K562 (cell line): ENCODE measurements around the gene LIF. TPM values are rescaled to one million over a fixed set of nuclear protein-coding genes. Genes with fewer than 3 reads are reported as not detected.

Experiments used
- ATAC-seq: fragments of 200-7000 bp; cut with Tn5 transposase; 3 replicates; pipeline ENCODE4 v1.9.1; 2020; ENCODE audit warnings: moderate library complexity
- BruUV-seq: library from RNA; stranded (reverse); fragments of 400-500 nt; replicated peaks from 2 replicates; lab custom pipeline; 2021; lab: Mats Ljungman, UMichigan
- CTCF ChIA-PET: fragments of 300-600 bp; formaldehyde crosslinking; extraction: SDS; loops from one replicate; lab custom pipeline; 2021; ENCODE audit warnings: low intra/inter-chr PET ratio; lab: Yijun Ruan, JAX
- POLR2A ChIA-PET: fragments of 300-600, 350-650 bp; sonication (Branson Sonifier 250); formaldehyde crosslinking; extraction: SDS; loops from one replicate; lab custom pipeline; 2021; ENCODE audit warnings: antibody characterized with exemption, inconsistent platforms; lab: Yijun Ruan, JAX
- DNase-seq, 4 experiments: peaks; one replicate each; pipeline versions ENCODE4 v3.0.0 to v3.0.0-alpha.2; 2011 to 2018; ENCODE audit warnings: low spot score in 3 of 4, mixed read lengths in 3 of 4; ENCODE audit errors: extremely low read depth in 1 of 4
- FAIRE-seq: peaks from 2 replicates; lab custom pipeline; 2011; peaks lifted over from hg19 to GRCh38; lab: Jason Lieb, UNC
- H2AFZ ChIP-seq: 2 replicates; pipeline ENCODE4 v1.6.0; 2011; ENCODE audit warnings: low read depth, low read length, control low read depth, inconsistent platforms
- H3K27ac ChIP-seq: fragments of 200-600 bp; 3 replicates; pipeline ENCODE4 v1.8.0; 2011; ENCODE audit warnings: low read depth, mild to moderate bottlenecking, control low read depth, inconsistent platforms, low read length, moderate library complexity, mixed read lengths; ENCODE audit errors: extremely low read depth
- H3K27me3 ChIP-seq, 2 experiments: fragments of 300-600 bp in 1 of 2; 2 replicates in 1 of 2; 3 replicates in 1 of 2; pipeline versions ENCODE4 v1.6.0 to v1.8.0; 2011; ENCODE audit warnings: inconsistent platforms in 2 of 2, low read length in 2 of 2, mild to moderate bottlenecking in 1 of 2, mixed read lengths in 1 of 2, moderate library complexity in 1 of 2; ENCODE audit not compliant: control insufficient read depth in 2 of 2, insufficient read depth in 2 of 2
- H3K36me3 ChIP-seq: fragments of 300-600 bp; 3 replicates; pipeline ENCODE4 v1.8.0; 2011; ENCODE audit warnings: mild to moderate bottlenecking, low read length, inconsistent platforms; ENCODE audit not compliant: control insufficient read depth, insufficient read depth
- H3K4me1 ChIP-seq, 2 experiments: fragments of 200-600 bp in 1 of 2; replicated peaks in 1 of 2; 2 replicates in 1 of 2; 3 replicates in 1 of 2; pipeline versions ENCODE4 v1.5.1 to v1.8.0; 2011; ENCODE audit warnings: inconsistent platforms in 2 of 2, low read length in 2 of 2, mild to moderate bottlenecking in 1 of 2, mixed read lengths in 1 of 2, moderate library complexity in 1 of 2; ENCODE audit not compliant: control insufficient read depth in 2 of 2, insufficient read depth in 2 of 2
- H3K4me2 ChIP-seq: 2 replicates; pipeline ENCODE4 v1.6.1; 2011; ENCODE audit warnings: low read length, control low read depth, inconsistent platforms, mixed read lengths; ENCODE audit not compliant: insufficient read depth
- H3K4me3 ChIP-seq: fragments of 200-600 bp; sonication (generic), shearing (Covaris generic); 2 replicates; pipeline ENCODE4 v1.5.1; 2016; ENCODE audit warnings: control low read depth, inconsistent platforms
- H3K79me2 ChIP-seq: fragments of 200-600 bp; 3 replicates; pipeline ENCODE4 v1.8.0; 2011; ENCODE audit warnings: low read length, inconsistent platforms; ENCODE audit not compliant: control insufficient read depth, insufficient read depth
- H3K9ac ChIP-seq, 2 experiments: 2 replicates each; pipeline versions ENCODE4 v1.6.0 to v1.6.1; 2011; ENCODE audit warnings: low read depth in 2 of 2, low read length in 2 of 2, control low read depth in 1 of 2, inconsistent platforms in 1 of 2, mild to moderate bottlenecking in 1 of 2, mixed read lengths in 1 of 2; ENCODE audit not compliant: insufficient read depth in 1 of 2
- H3K9me1 ChIP-seq: one replicate; pipeline ENCODE4 v1.6.0; 2011; ENCODE audit warnings: inconsistent platforms, mild to moderate bottlenecking, low read length, moderate library complexity; ENCODE audit not compliant: control insufficient read depth, insufficient read depth
- H3K9me3 ChIP-seq: replicated peaks from 2 replicates; pipeline ENCODE4 v1.5.1; 2011; ENCODE audit warnings: low read depth, low read length, inconsistent platforms; ENCODE audit not compliant: control insufficient read depth, insufficient read depth
- H4K20me1 ChIP-seq: replicated peaks from 2 replicates; pipeline ENCODE4 v1.6.1; 2011; ENCODE audit warnings: low read length, inconsistent platforms, mixed read lengths; ENCODE audit not compliant: control insufficient read depth, insufficient read depth
- ZNF12 ChIP-seq: sonication (generic); formaldehyde crosslinking; IDR thresholded peaks from 2 replicates; pipeline ENCODE4 v1.4.0; 2020; ENCODE audit warnings: mild to moderate bottlenecking, missing genetic modification reagents
- ZNF518B ChIP-seq: fragments of 250-450 bp; sonication (Bioruptor Pico); IDR thresholded peaks from 2 replicates; pipeline ENCODE4 v1.5.0; 2021; ENCODE audit warnings: mild to moderate bottlenecking, moderate library complexity
- WGBS: fragments of 100-300 bp; shearing (Covaris generic); methylation state at CpG from one replicate; pipeline ENCODE4 v1.1.6; 2016; ENCODE audit warnings: low coverage, mixed read lengths; ENCODE audit not compliant: insufficient coverage; ENCODE audit errors: missing lambda C conversion rate; 5-methylcytosine and 5-hydroxymethylcytosine counted together
- in situ Hi-C: fragments of 300-500 bp; cut with MboI; formaldehyde crosslinking; loops from 4 replicates; pipeline ENCODE4 v1.15.0; 2018; ENCODE audit warnings: inconsistent platforms, mixed read lengths
- intact Hi-C: fragments of 100-400 bp; cut with micrococcal nuclease; formaldehyde crosslinking; loops from 2 replicates; pipeline ENCODE4 v1.14.2; 2022
- polyA plus RNA-seq, 8 experiments: library from polyadenylated mRNA; depleted of rRNA in 4 of 8; stranded (reverse) in 5 of 8; unstranded in 3 of 8; fragments of >200 nt; fragmentation: Nextera tagmentation in 2 of 8; fragmentation: Illumina TruSeq in 1 of 8; extraction: Ambion mirVana in 2 of 8; extraction: Trizol in 1 of 8; gene quantifications; 2 replicates each; pipeline versions ENCODE4 v1.2.1 to v1.2.3, GENCODE V29; 2011 to 2014; ENCODE audit warnings: inconsistent platforms in 1 of 8, missing spikeins in 1 of 8
- total RNA-seq, 7 experiments: library from RNA; depleted of rRNA in 6 of 7; stranded (reverse); fragments of >200 nt in 6 of 7; fragmentation: Illumina TruSeq in 2 of 7; extraction: Trizol in 2 of 7; gene quantifications; 2 replicates each; pipeline versions ENCODE4 v1.2.1 to v1.2.3, GENCODE V29; 2011 to 2021; ENCODE audit warnings: low replicate concordance in 1 of 7

The LIF gene
- total and polyA plus RNA-seq, 9 of the 15 experiments (the other 6 are each of a cell fraction or from before 2014, with no cell fraction given) = 0.05 to 0.39 (median 0.18) TPM; not detected in 3

GRCh38 chr22:30248484-30248883, 1.9 kb upstream of the LIF start:
- no peak for FAIRE-seq
- Histone ChIP-seq H3K4me2 (no peak overlapping the region), H4K20me1 (no peaks in the 10 kb centered on the region), H3K9me3 (no peaks in the 10 kb centered on the region), H3K9me1 (no peaks in the 10 kb centered on the region), H3K27me3 (peaks cover 0 to 35% of the 10 kb centered on the region in 2 experiments; a peak in 2 of 5 replicates), H3K79me2 (no peaks in the 10 kb centered on the region), H3K9ac (no peak overlapping the region), H3K36me3 (no peaks in the 10 kb centered on the region), H3K4me3 (no peak overlapping the region), H3K27ac (no peak overlapping the region), H2AFZ (no peak overlapping the region), H3K4me1 (peaks cover 0 to 36% of the 10 kb centered on the region in 2 experiments; a peak in 2 of 5 replicates)
- TF ChIP-seq ZNF518B (CRISPR knock-in tag) (no peak), ZNF12 (CRISPR knock-in tag) (no peak)
- WGBS = 0% methylated on average over 4 of the region's 6 CpGs
- no peak for DNase-seq
- in situ Hi-C loops = no loop called here
- ChIA-PET POLR2A (no interaction called here), CTCF (no interaction called here)
- ATAC-seq = no peak
- BruUV-seq = no TSS peak
- intact Hi-C loops = no loop called here
